Cardiac muscle cell (in vitro differentiated cells and primary cell): Measurements from ENCODE around the gene TRMT10A. TPM values are rescaled to one million over a fixed set of nuclear protein-coding genes. Genes with fewer than 3 reads are reported as not detected.

Source experiments
- DNase-seq, 2 donors: peaks; one replicate each; pipeline versions ENCODE4 v3.0.0 to v3.0.0-alpha.2; 2010 to 2017; ENCODE audit warnings: low read depth in 1 of 2, low spot score in 1 of 2
- H3K27ac ChIP-seq: fragments of 200-600 bp; sonication (generic); 2 replicates; pipeline ENCODE4 v1.5.1; 2016
- H3K27me3 ChIP-seq: fragments of 200-600 bp; sonication (generic); 2 replicates; pipeline ENCODE4 v1.6.0; 2016; ENCODE audit warnings: control low read depth
- H3K36me3 ChIP-seq: fragments of 200-600 bp; sonication (generic); 2 replicates; pipeline ENCODE4 v1.5.1; 2016; ENCODE audit warnings: control low read depth
- H3K4me1 ChIP-seq: fragments of 200-600 bp; sonication (generic); 2 replicates; pipeline ENCODE4 v1.8.1; 2017; ENCODE audit warnings: low read depth, mild to moderate bottlenecking, mixed run types
- H3K4me3 ChIP-seq: fragments of 200-600 bp; sonication (generic); 2 replicates; pipeline ENCODE4 v1.5.1; 2016; ENCODE audit warnings: mild to moderate bottlenecking
- H3K9me3 ChIP-seq: fragments of 200-600 bp; sonication (generic); 2 replicates; pipeline ENCODE4 v1.5.1; 2017; ENCODE audit warnings: low read depth, mild to moderate bottlenecking, control low read depth
- polyA plus RNA-seq: library from polyadenylated mRNA; unstranded; fragments of >200 nt; fragmentation: Nextera tagmentation; extraction: Ambion mirVana; gene quantifications from 2 replicates; pipeline ENCODE4 v1.2.1, GENCODE V29; 2016
- total RNA-seq: library from RNA; depleted of rRNA; stranded (reverse); fragments of >200 nt; gene quantifications from 2 replicates; pipeline ENCODE4 v1.2.3, GENCODE V29; 2016
- TF ChIP-seq, protein P1 (sequence below): IDR thresholded peaks from 2 replicates; pipeline ENCODE4 v1.5.1; 2012; ENCODE audit warnings: low read depth, mild to moderate bottlenecking, low read length

Gene TRMT10A
- total and polyA plus RNA-seq, 2 experiments from 2014 or later: 6.5 to 7.5 TPM

DNA sequence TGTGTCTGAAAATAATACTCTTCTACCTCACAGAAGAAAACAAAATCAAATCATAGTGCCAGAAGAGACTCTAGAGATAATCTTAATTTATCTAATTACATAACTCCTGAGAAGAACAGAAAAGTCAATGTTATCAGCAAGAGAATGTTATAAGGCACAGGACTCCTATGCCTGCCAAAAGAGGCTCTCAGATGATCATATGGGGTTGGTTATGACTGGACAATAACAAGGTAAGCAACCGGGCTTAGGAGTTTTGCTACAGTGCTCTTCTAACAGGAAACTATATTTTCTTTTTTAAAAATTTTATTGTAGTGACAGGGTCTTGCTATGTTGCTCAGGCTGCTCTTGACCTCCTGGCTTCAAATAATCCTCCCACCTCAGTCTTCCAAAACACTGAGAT is 56.5 kb downstream of the TRMT10A start:
- H3K36me3 ChIP-seq: no peaks in the 10 kb centered on the region
- H3K4me3 ChIP-seq: no peak overlapping the region
- no peaks in the 10 kb centered on the region for H3K27me3 ChIP-seq
- H3K27ac ChIP-seq: no peak overlapping the region
- no peak for DNase-seq
- no peaks in the 10 kb centered on the region for H3K9me3 ChIP-seq
- TF ChIP-seq, protein P1, sequence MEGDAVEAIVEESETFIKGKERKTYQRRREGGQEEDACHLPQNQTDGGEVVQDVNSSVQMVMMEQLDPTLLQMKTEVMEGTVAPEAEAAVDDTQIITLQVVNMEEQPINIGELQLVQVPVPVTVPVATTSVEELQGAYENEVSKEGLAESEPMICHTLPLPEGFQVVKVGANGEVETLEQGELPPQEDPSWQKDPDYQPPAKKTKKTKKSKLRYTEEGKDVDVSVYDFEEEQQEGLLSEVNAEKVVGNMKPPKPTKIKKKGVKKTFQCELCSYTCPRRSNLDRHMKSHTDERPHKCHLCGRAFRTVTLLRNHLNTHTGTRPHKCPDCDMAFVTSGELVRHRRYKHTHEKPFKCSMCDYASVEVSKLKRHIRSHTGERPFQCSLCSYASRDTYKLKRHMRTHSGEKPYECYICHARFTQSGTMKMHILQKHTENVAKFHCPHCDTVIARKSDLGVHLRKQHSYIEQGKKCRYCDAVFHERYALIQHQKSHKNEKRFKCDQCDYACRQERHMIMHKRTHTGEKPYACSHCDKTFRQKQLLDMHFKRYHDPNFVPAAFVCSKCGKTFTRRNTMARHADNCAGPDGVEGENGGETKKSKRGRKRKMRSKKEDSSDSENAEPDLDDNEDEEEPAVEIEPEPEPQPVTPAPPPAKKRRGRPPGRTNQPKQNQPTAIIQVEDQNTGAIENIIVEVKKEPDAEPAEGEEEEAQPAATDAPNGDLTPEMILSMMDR: no peak
- H3K4me1 ChIP-seq: no peaks in the 10 kb centered on the region

DNA sequence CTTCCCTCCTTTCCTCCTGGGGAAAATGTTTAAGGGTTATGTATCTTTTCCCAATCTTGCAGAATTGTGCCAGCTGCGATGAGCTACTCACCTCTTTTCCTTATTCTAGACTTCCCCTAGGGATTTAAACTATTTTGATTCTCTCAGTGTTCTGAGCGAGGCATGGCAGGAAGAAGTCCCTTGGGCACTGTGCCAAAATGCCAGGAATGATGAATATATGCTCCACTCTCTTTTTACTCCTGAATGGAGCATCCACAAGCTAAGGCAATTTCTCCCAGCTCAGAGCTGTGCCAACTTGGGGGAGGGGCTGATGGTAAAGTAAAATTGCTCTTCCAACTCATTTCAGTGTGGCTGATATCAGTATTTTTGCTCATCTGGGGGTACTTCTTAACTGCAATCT is 57.1 kb downstream of the TRMT10A start:
- no peak for DNase-seq
- TF ChIP-seq, protein P1: no peak
- Histone ChIP-seq H3K9me3 (no peaks in the 10 kb centered on the region), H3K4me3 (no peak overlapping the region), H3K4me1 (no peaks in the 10 kb centered on the region), H3K27me3 (no peaks in the 10 kb centered on the region), H3K36me3 (no peaks in the 10 kb centered on the region), H3K27ac (no peak overlapping the region)

DNA sequence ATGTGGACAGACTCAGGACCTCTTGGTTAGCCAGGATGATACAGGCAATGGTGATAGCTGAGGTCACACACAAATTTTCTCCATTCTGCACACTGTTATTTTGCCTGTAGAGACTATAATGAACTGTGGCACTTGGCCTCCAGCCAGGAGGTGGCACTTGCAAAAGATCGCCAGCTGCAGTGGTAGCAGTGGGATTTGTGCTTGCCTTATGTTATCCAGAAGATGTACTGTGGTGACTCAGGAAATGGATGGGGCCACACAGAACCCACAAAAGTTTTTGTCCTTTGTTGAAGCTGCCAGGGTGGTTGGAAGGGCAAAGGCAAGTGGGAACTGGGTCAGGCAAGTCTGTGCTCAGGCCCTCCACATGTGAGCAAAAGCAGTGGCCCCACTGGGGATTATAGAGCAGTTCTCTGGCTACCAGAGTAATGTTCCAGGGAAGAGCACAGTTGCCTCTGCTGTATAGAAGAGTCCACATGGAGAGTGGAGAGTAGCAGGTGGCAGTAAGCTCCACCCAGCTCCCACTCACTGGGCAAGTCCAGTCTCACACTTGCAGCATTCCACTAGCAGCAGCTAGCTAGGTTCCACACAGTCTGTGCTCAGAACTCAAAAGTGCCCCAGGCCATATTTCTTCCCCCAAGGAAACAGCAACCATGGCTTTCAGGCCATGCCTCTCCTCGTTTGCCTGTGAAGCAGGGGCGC is 58.9 kb downstream of the TRMT10A start:
- H3K4me3 ChIP-seq: no peak overlapping the region
- H3K27ac ChIP-seq: no peak overlapping the region
- H3K4me1 ChIP-seq: no peaks in the 10 kb centered on the region
- H3K27me3 ChIP-seq: no peaks in the 10 kb centered on the region
- H3K36me3 ChIP-seq: no peaks in the 10 kb centered on the region
- TF ChIP-seq, protein P1: no peak
- H3K9me3 ChIP-seq: no peaks in the 10 kb centered on the region
- DNase-seq: no peak

Other genes with a start within 250 kb of the TRMT10A start
- gene ADH1B, start 242.6 kb downstream of the TRMT10A start, total RNA-seq: not detected in 2 replicates
- gene ADH1B, start 242.6 kb downstream of the TRMT10A start, polyA plus RNA-seq: not detected in 2 replicates
- gene ADH1C, start 211.3 kb downstream of the TRMT10A start, total RNA-seq: not detected in 2 replicates
- not detected in 2 replicates for gene ADH1C, start 211.3 kb downstream of the TRMT10A start, polyA plus RNA-seq
- gene ADH7, start 128.7 kb downstream of the TRMT10A start, total RNA-seq: not detected in 2 replicates
- gene ADH7, start 128.7 kb downstream of the TRMT10A start, polyA plus RNA-seq: not detected in 2 replicates
- not detected in 2 replicates for gene C4orf17, start 53.0 kb downstream of the TRMT10A start, total RNA-seq
- gene C4orf17, start 53.0 kb downstream of the TRMT10A start, polyA plus RNA-seq: not detected in 2 replicates
- gene MTTP, start 10.8 kb upstream of the TRMT10A start, total RNA-seq: 0.69 and 2.5 TPM in 2 replicates
- gene MTTP, start 10.8 kb upstream of the TRMT10A start, polyA plus RNA-seq: 2.0 and 2.1 TPM in 2 replicates
- gene C4orf54, start 93.8 kb upstream of the TRMT10A start, total RNA-seq: 0.06 and 0.07 TPM in 2 replicates
- gene C4orf54, start 93.8 kb upstream of the TRMT10A start, polyA plus RNA-seq: not detected in 2 replicates